EH (cell line): ENCODE data around the gene TTC28.
"Not testable (repeated sequence)": the region's sequence is repeated elsewhere in the genome, so short reads cannot be mapped to it uniquely, and the experiment has no call there.

ENCODE experiments used
- DNase-seq: peaks from one replicate; pipeline ENCODE4 v3.0.0-alpha.2; 2015; ENCODE audit warnings: low read depth

The TTC28 gene

GRCh38 chr22:28183078-28183860 lies 496.4 kb downstream of the TTC28 start:
- no peak for DNase-seq

- DNase-seq: peak; percentile 81
These were observed 498.6 kb downstream of the TTC28 start for GRCh38 chr22:28180804-28181731.

- DNase-seq: no peak
These were observed 500.2 kb downstream of the TTC28 start for GRCh38 chr22:28179392-28179791.

- no peak for DNase-seq
These were observed 503.7 kb downstream of the TTC28 start for GRCh38 chr22:28175730-28176492.

- no peak for DNase-seq
These were observed 505.1 kb downstream of the TTC28 start for GRCh38 chr22:28174509-28174908.

GRCh38 chr22:28172892-28173670 lies 506.6 kb downstream of the TTC28 start:
- DNase-seq: peak; percentile 38

- DNase-seq: no peak
These were observed 507.9 kb downstream of the TTC28 start for GRCh38 chr22:28171712-28172111.

- DNase-seq: no peak
These were observed 508.5 kb downstream of the TTC28 start for GRCh38 chr22:28171115-28171514.

GRCh38 chr22:28169314-28169713 lies 510.3 kb downstream of the TTC28 start:
- DNase-seq: not testable (repeated sequence)

- no peak for DNase-seq
These were observed 523.8 kb downstream of the TTC28 start for GRCh38 chr22:28155808-28156207.

- peak; percentile 30 for DNase-seq
These were observed 524.8 kb downstream of the TTC28 start for GRCh38 chr22:28154861-28155260.

GRCh38 chr22:28151151-28151816 lies 528.4 kb downstream of the TTC28 start:
- DNase-seq: no peak

- DNase-seq: no peak
These were observed 530.7 kb downstream of the TTC28 start for GRCh38 chr22:28148816-28149465.

GRCh38 chr22:28147401-28147800 lies 532.2 kb downstream of the TTC28 start:
- DNase-seq: no peak

GRCh38 chr22:28146401-28147314 lies 533.0 kb downstream of the TTC28 start:
- DNase-seq: no peak

GRCh38 chr22:28143961-28144745 lies 535.5 kb downstream of the TTC28 start:
- DNase-seq: no peak

GRCh38 chr22:28143241-28143865 lies 536.3 kb downstream of the TTC28 start:
- peak; percentile 29 for DNase-seq
